Fibroblast of lung (primary cell): Measurements from ENCODE around the gene KCNT2. TPM values are rescaled to one million over a fixed set of nuclear protein-coding genes. Genes with fewer than 3 reads are reported as not detected.

Source experiments
- DNase-seq, 2 donors: peaks; one replicate each; pipeline versions ENCODE4 v3.0.0 to v3.0.0-alpha.2; 2010; ENCODE audit warnings: low read depth in 2 of 2
- H2AFZ ChIP-seq: 2 replicates; pipeline ENCODE4 v1.5.1; 2012; ENCODE audit warnings: low read length, control low read depth, inconsistent platforms
- H3K27ac ChIP-seq: 2 replicates; pipeline ENCODE4 v1.5.1; 2011; ENCODE audit warnings: low read length, control low read depth; ENCODE audit not compliant: insufficient read depth
- H3K27me3 ChIP-seq: 2 replicates; pipeline ENCODE4 v1.5.1; 2011; ENCODE audit warnings: mild to moderate bottlenecking, low read length; ENCODE audit not compliant: control insufficient read depth, insufficient read depth
- H3K36me3 ChIP-seq: 2 replicates; pipeline ENCODE4 v1.5.1; 2011; ENCODE audit warnings: low read length; ENCODE audit not compliant: control insufficient read depth, insufficient read depth
- H3K4me1 ChIP-seq: 2 replicates; pipeline ENCODE4 v1.5.1; 2011; ENCODE audit warnings: low read length; ENCODE audit not compliant: control insufficient read depth, insufficient read depth; ENCODE audit errors: extremely low read depth
- H3K4me2 ChIP-seq: 2 replicates; pipeline ENCODE4 v1.5.1; 2011; ENCODE audit warnings: low read length, control low read depth; ENCODE audit not compliant: insufficient read depth; ENCODE audit errors: extremely low read depth
- H3K4me3 ChIP-seq, 4 experiments: fragments of 200-600 bp in 1 of 4; sonication (generic) in 1 of 4; replicated peaks in 1 of 4; 2 replicates each; pipeline ENCODE4 v1.5.1; 2011 to 2016; ENCODE audit warnings: low read length in 4 of 4, low read depth in 3 of 4, mild to moderate bottlenecking in 3 of 4, control low read depth in 2 of 4, inconsistent platforms in 1 of 4, mixed read lengths in 1 of 4; ENCODE audit not compliant: insufficient read depth in 1 of 4; ENCODE audit errors: control extremely low read depth in 1 of 4
- H3K79me2 ChIP-seq: 2 replicates; pipeline ENCODE4 v1.5.1; 2012; ENCODE audit warnings: mild to moderate bottlenecking, low read length, inconsistent platforms; ENCODE audit not compliant: control insufficient read depth, insufficient read depth
- H3K9ac ChIP-seq: 2 replicates; pipeline ENCODE4 v1.5.1; 2011; ENCODE audit warnings: mild to moderate bottlenecking, low read length, control low read depth; ENCODE audit not compliant: insufficient read depth
- H3K9me3 ChIP-seq: 2 replicates; pipeline ENCODE4 v1.5.1; 2012; ENCODE audit warnings: low read depth, low read length; ENCODE audit not compliant: control insufficient read depth, insufficient read depth
- H4K20me1 ChIP-seq: 2 replicates; pipeline ENCODE4 v1.5.1; 2011; ENCODE audit warnings: low read length; ENCODE audit not compliant: control insufficient read depth, insufficient read depth; ENCODE audit errors: extremely low read depth
- EZH2 ChIP-seq: IDR thresholded peaks from 2 replicates; pipeline ENCODE4 v1.5.1; 2012; ENCODE audit warnings: low read length, control low read depth, mild to moderate bottlenecking; ENCODE audit errors: missing control alignments
- polyA plus RNA-seq, 2 donors: library from polyadenylated mRNA; depleted of rRNA in 1 of 2; stranded (reverse) in 1 of 2; unstranded in 1 of 2; fragments of >200 nt; gene quantifications; 2 replicates each; pipeline ENCODE4 v1.2.1, GENCODE V29; 2011 to 2012; ENCODE audit warnings: missing spikeins in 1 of 2
- total RNA-seq: library from RNA; depleted of rRNA; stranded (reverse); fragments of >200 nt; gene quantifications from 2 replicates; pipeline ENCODE4 v1.2.1, GENCODE V29; 2014
- TF ChIP-seq, protein P1 (sequence below), 2 donors: IDR thresholded peaks in 1 of 2; conservative IDR thresholded peaks in 1 of 2; 1 replicate in 1 of 2; 2 replicates in 1 of 2; pipeline ENCODE4 v1.5.1; 2011 to 2012; ENCODE audit warnings: low read length in 2 of 2, control low read depth in 1 of 2, inconsistent platforms in 1 of 2, low read depth in 1 of 2, mild to moderate bottlenecking in 1 of 2

The KCNT2 gene
- total and polyA plus RNA-seq, 2 donors (not counting 1 experiment from before 2014, with no cell fraction given): 0.96 to 8.1 TPM

DNA sequence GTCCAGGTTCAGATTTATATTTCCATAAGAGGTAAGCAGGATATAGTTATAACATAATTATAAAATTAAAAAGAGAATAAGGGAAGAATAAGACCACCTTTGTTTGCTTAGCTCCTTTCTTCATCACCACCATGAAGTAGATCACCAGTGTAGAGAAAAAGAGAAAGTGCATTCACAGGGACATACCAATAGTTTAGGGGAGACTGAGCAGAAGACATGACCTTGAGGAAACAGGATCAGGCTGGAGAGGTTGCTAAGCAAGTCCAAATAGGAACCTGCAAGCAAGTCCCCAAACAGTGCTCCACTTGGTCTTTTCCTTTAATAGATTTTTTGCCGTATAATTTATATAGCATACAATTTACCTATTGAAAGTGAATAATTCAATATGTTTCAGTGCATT, 63.0 kb downstream of the KCNT2 start:
- Histone ChIP-seq H2AFZ (no peak overlapping the region), H3K9ac (no peak overlapping the region), H3K36me3 (no peaks in the 10 kb centered on the region), H3K9me3 (no peaks in the 10 kb centered on the region), H4K20me1 (no peaks in the 10 kb centered on the region), H3K27me3 (no peaks in the 10 kb centered on the region), H3K27ac (no peak overlapping the region), H3K79me2 (no peaks in the 10 kb centered on the region), H3K4me1 (no peaks in the 10 kb centered on the region), H3K4me3 (no peak overlapping the region), H3K4me2 (no peak overlapping the region)
- DNase-seq: no peak
- TF ChIP-seq, protein P1, sequence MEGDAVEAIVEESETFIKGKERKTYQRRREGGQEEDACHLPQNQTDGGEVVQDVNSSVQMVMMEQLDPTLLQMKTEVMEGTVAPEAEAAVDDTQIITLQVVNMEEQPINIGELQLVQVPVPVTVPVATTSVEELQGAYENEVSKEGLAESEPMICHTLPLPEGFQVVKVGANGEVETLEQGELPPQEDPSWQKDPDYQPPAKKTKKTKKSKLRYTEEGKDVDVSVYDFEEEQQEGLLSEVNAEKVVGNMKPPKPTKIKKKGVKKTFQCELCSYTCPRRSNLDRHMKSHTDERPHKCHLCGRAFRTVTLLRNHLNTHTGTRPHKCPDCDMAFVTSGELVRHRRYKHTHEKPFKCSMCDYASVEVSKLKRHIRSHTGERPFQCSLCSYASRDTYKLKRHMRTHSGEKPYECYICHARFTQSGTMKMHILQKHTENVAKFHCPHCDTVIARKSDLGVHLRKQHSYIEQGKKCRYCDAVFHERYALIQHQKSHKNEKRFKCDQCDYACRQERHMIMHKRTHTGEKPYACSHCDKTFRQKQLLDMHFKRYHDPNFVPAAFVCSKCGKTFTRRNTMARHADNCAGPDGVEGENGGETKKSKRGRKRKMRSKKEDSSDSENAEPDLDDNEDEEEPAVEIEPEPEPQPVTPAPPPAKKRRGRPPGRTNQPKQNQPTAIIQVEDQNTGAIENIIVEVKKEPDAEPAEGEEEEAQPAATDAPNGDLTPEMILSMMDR (conservative IDR thresholded peaks at IDR 0.05 in 1 of 2, IDR thresholded peaks at IDR 0.05 in 1 of 2; ENCODE audit: low read depth in 1 of 2, low read length in 2 of 2): no peak
- TF ChIP-seq EZH2: no peak

DNA sequence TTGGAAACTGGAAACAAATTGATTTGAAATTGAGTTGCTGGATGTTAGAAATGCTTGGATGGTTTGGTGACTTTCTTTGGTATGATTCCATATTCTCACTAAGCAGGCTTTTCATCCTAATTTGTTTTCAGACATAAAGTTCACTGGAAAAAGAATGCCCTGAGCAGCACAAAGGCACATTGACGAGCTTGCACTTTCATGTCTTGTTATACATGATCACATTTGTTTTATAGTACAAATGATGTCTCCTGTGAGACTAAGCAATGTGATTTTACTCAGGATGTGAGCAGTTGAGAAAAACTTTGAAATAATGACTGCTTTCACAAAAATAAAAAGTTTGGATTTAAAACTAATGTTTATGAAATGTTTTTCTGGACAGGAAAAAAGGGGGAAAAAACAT, 63.6 kb downstream of the KCNT2 start:
- H3K9me3 ChIP-seq: no peaks in the 10 kb centered on the region
- TF ChIP-seq, protein P1 (conservative IDR thresholded peaks at IDR 0.05 in 1 of 2, IDR thresholded peaks at IDR 0.05 in 1 of 2; ENCODE audit: low read depth in 1 of 2, low read length in 2 of 2): no peak
- no peak for TF ChIP-seq EZH2
- H3K27ac ChIP-seq: no peak overlapping the region
- H2AFZ ChIP-seq: no peak overlapping the region
- H3K4me2 ChIP-seq: no peak overlapping the region
- no peaks in the 10 kb centered on the region for H3K79me2 ChIP-seq
- DNase-seq: no peak
- no peak overlapping the region for H3K4me3 ChIP-seq
- no peak overlapping the region for H3K9ac ChIP-seq
- no peaks in the 10 kb centered on the region for H3K27me3 ChIP-seq
- H3K4me1 ChIP-seq: no peaks in the 10 kb centered on the region
- no peaks in the 10 kb centered on the region for H4K20me1 ChIP-seq
- no peaks in the 10 kb centered on the region for H3K36me3 ChIP-seq

DNA sequence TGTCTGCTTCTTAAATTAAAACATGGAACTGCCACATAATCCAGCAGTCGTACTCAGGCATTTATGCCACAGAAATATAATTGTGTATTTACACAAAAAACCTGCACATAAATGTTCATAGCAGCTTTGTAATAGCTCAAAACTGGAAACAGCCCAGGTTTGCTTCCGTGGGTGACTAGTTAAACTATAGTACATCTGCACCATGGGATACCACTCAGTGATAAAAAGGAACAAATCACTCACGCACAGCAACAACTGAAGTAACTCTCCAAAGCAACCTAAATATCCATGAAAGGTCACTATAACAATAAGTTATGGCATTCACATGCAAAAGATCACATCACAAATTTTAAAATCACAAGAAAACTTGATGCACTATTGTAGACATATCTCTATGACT, 64.4 kb downstream of the KCNT2 start:
- H3K9ac ChIP-seq: no peak overlapping the region
- no peaks in the 10 kb centered on the region for H3K27me3 ChIP-seq
- H3K79me2 ChIP-seq: no peaks in the 10 kb centered on the region
- DNase-seq: no peak
- H4K20me1 ChIP-seq: no peaks in the 10 kb centered on the region
- no peaks in the 10 kb centered on the region for H3K9me3 ChIP-seq
- H3K36me3 ChIP-seq: no peaks in the 10 kb centered on the region
- H3K4me3 ChIP-seq: no peak overlapping the region
- H3K4me1 ChIP-seq: no peaks in the 10 kb centered on the region
- H2AFZ ChIP-seq: no peak overlapping the region
- H3K27ac ChIP-seq: no peak overlapping the region
- TF ChIP-seq EZH2: no peak
- TF ChIP-seq, protein P1 (conservative IDR thresholded peaks at IDR 0.05 in 1 of 2, IDR thresholded peaks at IDR 0.05 in 1 of 2; ENCODE audit: low read depth in 1 of 2, low read length in 2 of 2): no peak
- H3K4me2 ChIP-seq: no peak overlapping the region
